ENCODE measurements around the gene ZNF653. TPM values are rescaled to one million over a fixed set of nuclear protein-coding genes. Genes with fewer than 3 reads are reported as not detected.
A peak's percentile ranks its signal among the peaks of the same experiment; 100 is the strongest.

ZNF653 gene
- total RNA-seq, 1 experiment from 2014 or later, result 14.2 TPM

DNA sequence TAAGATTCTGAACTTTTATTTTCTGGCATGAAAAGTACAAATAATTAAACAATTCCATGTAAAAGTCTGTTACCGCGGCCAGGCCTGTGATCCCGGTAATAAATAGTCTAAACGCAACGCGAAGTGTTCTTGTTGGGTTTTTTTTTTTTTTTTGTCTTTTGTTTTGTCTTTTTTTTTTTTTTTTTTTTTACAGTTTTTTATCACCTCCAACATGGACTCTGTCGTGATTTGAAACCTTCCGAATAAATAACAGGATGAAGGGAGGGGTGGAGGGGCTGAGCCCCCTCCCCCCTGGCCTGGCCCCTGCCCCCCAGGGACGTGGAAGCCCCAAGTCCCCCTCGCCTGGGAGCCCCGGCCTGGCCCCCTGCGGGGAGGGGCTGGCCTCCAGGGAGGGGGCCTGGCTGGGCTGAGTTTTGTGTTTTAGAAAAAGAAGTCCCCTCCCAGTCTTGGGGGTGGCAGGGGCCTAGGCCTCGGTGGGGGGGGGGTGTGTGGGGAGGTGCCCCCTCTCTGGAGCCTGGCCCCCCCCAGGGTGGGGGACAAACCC, 54.2 kb downstream of the ZNF653 start:
- CTCF ChIA-PET, result no interaction called here

DNA sequence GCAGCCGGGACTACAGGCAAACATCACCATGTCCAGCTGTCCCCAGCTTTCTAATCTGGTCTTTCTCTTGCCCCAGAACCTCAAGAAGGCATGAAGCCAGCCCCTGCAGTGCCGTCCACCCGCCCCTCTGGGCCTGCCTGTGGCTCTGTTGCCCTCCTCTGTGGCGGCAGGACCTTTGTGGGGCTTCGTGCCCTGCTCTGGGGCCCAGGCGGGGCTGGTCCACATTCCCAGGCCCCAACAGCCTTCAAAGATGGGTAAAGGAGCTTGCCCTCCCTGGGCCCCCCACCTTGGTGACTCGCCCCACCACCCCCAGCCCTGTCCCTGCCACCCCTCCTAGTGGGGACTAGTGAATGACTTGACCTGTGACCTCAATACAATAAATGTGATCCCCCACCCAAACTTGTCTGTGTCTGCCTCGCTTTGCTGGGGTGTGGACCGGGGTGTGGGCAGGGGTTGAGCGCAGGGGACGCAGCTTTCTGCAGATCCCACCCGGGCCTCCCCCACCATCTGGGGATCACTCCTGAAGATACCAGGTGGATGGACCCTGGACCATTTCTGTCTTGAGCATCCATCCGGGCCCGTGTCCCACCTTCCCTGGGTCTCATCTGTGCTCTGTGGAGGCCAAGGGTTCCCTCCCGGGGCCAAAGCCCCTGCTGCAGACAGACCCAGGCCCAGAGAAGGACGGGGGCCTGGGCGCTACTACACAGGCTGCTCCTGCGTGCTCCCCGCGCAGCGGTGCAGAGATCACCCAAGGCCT, 54.9 kb downstream of the ZNF653 start:
- Histone ChIP-seq H3K4me1 (ENCODE audit: insufficient read depth, low read length) (no peaks in the 10 kb centered on the region), H3K9me2 (replicated peaks; ENCODE audit: low read length) (no peaks in the 10 kb centered on the region), H3K27me3 (ENCODE audit: low read length) (no peaks in the 10 kb centered on the region), H3K79me2 (ENCODE audit: low read length) (no peaks in the 10 kb centered on the region), H3K4me3 (ENCODE audit: low read length) (no peak overlapping the region), H3K4me2 (ENCODE audit: low read length) (no peak overlapping the region), H3K27ac (ENCODE audit: low read length) (no peak overlapping the region), H3F3A (ENCODE audit: low read length, unreplicated experiment) (no peaks in the 10 kb centered on the region), H2AFZ (ENCODE audit: low read length) (no peak overlapping the region), H4K20me1 (ENCODE audit: low read length) (no peaks in the 10 kb centered on the region), H3K36me3 (ENCODE audit: low read depth, low read length) (peaks cover 31% of the 10 kb centered on the region), H3K9ac (ENCODE audit: low read length) (no peak overlapping the region), H3K9me3 (ENCODE audit: low read length) (no peaks in the 10 kb centered on the region)
- DNase-seq, result no peak
- ChIA-PET CTCF (no interaction called here), POLR2A (ENCODE audit: unreplicated experiment) (no interaction called here)
- ATAC-seq, result no peak
- TF ChIP-seq CTCF (conservative IDR thresholded peaks at IDR 0.05; ENCODE audit: low read depth, low read length), result no peak
- no peak for TF ChIP-seq EZH2phosphoT487 (IDR thresholded peaks at IDR 0.05; ENCODE audit: borderline replicate concordance, low read length)
- TF ChIP-seq EZH2 (IDR thresholded peaks at IDR 0.05; ENCODE audit: low read length, unreplicated experiment), result no peak
- no TSS peak for BruUV-seq (replicated peaks)
- intact Hi-C loops (cut with micrococcal nuclease), result no loop called here

More for the DNA sequence above, 54.2 kb downstream of the ZNF653 start:
- Histone ChIP-seq H2AFZ (ENCODE audit: low read length) (no peak overlapping the region), H4K20me1 (ENCODE audit: low read length) (no peaks in the 10 kb centered on the region), H3K4me1 (ENCODE audit: insufficient read depth, low read length) (no peaks in the 10 kb centered on the region), H3K27me3 (ENCODE audit: low read length) (no peaks in the 10 kb centered on the region), H3K4me3 (ENCODE audit: low read length) (no peak overlapping the region), H3F3A (ENCODE audit: low read length, unreplicated experiment) (no peaks in the 10 kb centered on the region), H3K9me3 (ENCODE audit: low read length) (no peaks in the 10 kb centered on the region), H3K27ac (ENCODE audit: low read length) (no peak overlapping the region), H3K9ac (ENCODE audit: low read length) (no peak overlapping the region), H3K36me3 (ENCODE audit: low read depth, low read length) (peaks cover 27% of the 10 kb centered on the region), H3K9me2 (replicated peaks; ENCODE audit: low read length) (no peaks in the 10 kb centered on the region), H3K79me2 (ENCODE audit: low read length) (no peaks in the 10 kb centered on the region), H3K4me2 (ENCODE audit: low read length) (no peak overlapping the region)
- intact Hi-C loops (cut with micrococcal nuclease), result no loop called here
- ATAC-seq (no peak), DNase-seq (no peak)
- POLR2A ChIA-PET (ENCODE audit: unreplicated experiment), result no interaction called here
- BruUV-seq (replicated peaks), result no TSS peak
- TF ChIP-seq EZH2phosphoT487 (IDR thresholded peaks at IDR 0.05; ENCODE audit: borderline replicate concordance, low read length), result no peak
- TF ChIP-seq EZH2 (IDR thresholded peaks at IDR 0.05; ENCODE audit: low read length, unreplicated experiment), result no peak
- no peak for TF ChIP-seq CTCF (conservative IDR thresholded peaks at IDR 0.05; ENCODE audit: low read depth, low read length)

- no peaks in the 10 kb centered on the region for H3K4me1 ChIP-seq (ENCODE audit: insufficient read depth, low read length)
- H3K27me3 ChIP-seq (ENCODE audit: low read length), result no peaks in the 10 kb centered on the region
- peaks cover 42% of the 10 kb centered on the region for H3K36me3 ChIP-seq (ENCODE audit: low read depth, low read length)
- no peak overlapping the region for H2AFZ ChIP-seq (ENCODE audit: low read length)
- no peaks in the 10 kb centered on the region for H3K9me2 ChIP-seq (replicated peaks; ENCODE audit: low read length)
- no peaks in the 10 kb centered on the region for H3K79me2 ChIP-seq (ENCODE audit: low read length)
- TF ChIP-seq EZH2 (IDR thresholded peaks at IDR 0.05; ENCODE audit: low read length, unreplicated experiment) (no peak), CTCF (conservative IDR thresholded peaks at IDR 0.05; ENCODE audit: low read depth, low read length) (no peak), EZH2phosphoT487 (IDR thresholded peaks at IDR 0.05; ENCODE audit: borderline replicate concordance, low read length) (no peak)
- H3K4me2 ChIP-seq (ENCODE audit: low read length), result no peak overlapping the region
- no peak for DNase-seq
- no peak overlapping the region for H3K4me3 ChIP-seq (ENCODE audit: low read length)
- H3F3A ChIP-seq (ENCODE audit: low read length, unreplicated experiment), result no peaks in the 10 kb centered on the region
- intact Hi-C loops (cut with micrococcal nuclease), result no loop called here
- H3K27ac ChIP-seq (ENCODE audit: low read length), result no peak overlapping the region
- TSS peak; percentile 57 for BruUV-seq (replicated peaks)
- H4K20me1 ChIP-seq (ENCODE audit: low read length), result no peaks in the 10 kb centered on the region
- no peaks in the 10 kb centered on the region for H3K9me3 ChIP-seq (ENCODE audit: low read length)
- ChIA-PET CTCF (no interaction called here), POLR2A (ENCODE audit: unreplicated experiment) (no interaction called here)
- no peak overlapping the region for H3K9ac ChIP-seq (ENCODE audit: low read length)
- ATAC-seq, result no peak
Observed at GRCh38 chr19:11448923-11449554, 56.6 kb downstream of the ZNF653 start.
